GM19438 (cell line): ENCODE results near the gene NOC2L.

Source experiments
- ATAC-seq: cut with Tn5 transposase; IDR thresholded peaks from one replicate; pipeline ENCODE4 v1.9.1; 2021; ENCODE audit warnings: low read depth; ENCODE audit not compliant: unreplicated experiment

The NOC2L gene

GRCh38 chr1:932776-933602 lies 26.1 kb downstream of the NOC2L start:
- ATAC-seq: no peak

GRCh38 chr1:932173-932510 lies 26.9 kb downstream of the NOC2L start:
- ATAC-seq: no peak

DNA sequence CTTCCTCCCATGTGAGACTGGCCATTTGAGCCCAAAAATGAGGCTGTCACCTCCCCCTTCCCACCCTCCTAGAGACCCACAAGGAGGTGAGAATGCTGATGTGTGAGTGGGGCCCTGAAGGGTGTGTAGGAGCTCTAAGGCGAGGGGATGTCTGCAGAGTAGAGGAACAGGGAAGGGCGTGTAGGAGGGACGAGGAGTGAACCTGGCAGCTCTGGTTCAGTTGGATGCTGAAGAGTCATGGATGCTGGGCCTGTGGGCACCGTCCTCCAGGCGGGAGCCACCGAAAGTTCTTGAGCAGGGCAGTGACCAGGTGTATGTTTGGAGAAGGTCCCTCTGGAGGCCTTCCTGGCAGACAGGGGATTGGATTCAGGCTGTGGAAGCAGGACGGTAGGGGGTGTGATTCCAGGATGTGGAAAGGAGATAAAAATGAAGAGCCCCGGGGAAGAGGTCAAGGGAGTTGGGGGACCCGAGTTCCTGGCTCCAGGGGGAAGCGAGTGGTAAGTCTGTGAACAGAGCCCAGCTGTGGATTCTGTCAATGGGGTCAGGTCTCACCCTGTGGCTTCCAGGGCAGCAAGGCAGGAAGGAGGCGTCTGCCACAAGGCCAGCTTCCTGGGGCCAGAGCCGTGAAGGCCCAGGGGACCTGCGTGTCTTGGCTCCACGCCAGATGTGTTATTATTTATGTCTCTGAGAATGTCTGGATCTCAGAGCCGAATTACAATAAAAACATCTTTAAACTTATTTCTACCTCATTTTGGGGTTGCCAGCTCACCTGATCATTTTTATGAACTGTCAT lies 27.5 kb downstream of the NOC2L start:
- no peak for ATAC-seq

GRCh38 chr1:930633-931138 lies 28.4 kb downstream of the NOC2L start:
- ATAC-seq: no peak

GRCh38 chr1:929712-930632 lies 29.1 kb downstream of the NOC2L start:
- no peak for ATAC-seq

- ATAC-seq: no peak
Observed at GRCh38 chr1:928825-929661, 30.0 kb downstream of the NOC2L start.

DNA sequence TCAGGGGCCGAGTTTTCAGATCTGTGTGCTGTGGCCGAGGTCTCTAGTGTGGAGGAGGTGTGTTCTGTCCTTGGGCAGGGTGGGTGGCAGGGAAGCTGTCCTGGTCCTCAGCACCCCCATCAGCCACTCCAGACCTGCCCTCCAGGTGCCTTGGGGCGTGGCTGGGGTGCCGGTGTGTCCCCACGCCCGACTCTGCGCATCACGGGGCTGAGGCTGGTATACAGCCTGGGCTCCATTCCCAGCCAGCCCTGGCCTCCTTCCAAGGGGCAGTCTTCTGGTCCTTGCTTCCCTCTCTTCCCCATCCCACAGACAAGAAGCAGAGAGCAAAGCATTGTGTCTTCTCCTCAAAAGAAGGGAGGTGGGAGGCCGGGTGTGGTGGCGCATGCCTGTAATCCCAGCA lies 31.3 kb downstream of the NOC2L start:
- no peak for ATAC-seq

DNA sequence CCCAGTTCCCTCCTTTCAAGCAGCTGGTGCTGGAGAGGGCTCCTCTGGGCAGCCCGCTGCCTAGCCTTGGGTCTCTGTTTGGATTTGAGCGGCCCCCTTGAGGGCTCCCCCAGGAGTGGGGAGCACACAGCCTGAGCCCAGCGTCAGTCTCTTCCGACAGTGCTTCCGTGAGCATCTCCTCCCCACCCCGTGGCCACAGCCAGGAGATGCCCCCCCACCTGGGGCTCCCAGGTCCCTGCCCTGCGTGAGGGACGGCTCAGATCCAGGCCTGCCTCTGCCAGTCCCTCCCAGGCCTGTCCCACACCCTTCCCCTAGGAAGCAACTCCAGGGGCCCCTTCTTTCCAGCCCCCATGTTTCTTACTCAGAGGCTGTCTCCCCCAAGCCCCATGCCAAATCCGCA lies 31.8 kb downstream of the NOC2L start:
- ATAC-seq: no peak

DNA sequence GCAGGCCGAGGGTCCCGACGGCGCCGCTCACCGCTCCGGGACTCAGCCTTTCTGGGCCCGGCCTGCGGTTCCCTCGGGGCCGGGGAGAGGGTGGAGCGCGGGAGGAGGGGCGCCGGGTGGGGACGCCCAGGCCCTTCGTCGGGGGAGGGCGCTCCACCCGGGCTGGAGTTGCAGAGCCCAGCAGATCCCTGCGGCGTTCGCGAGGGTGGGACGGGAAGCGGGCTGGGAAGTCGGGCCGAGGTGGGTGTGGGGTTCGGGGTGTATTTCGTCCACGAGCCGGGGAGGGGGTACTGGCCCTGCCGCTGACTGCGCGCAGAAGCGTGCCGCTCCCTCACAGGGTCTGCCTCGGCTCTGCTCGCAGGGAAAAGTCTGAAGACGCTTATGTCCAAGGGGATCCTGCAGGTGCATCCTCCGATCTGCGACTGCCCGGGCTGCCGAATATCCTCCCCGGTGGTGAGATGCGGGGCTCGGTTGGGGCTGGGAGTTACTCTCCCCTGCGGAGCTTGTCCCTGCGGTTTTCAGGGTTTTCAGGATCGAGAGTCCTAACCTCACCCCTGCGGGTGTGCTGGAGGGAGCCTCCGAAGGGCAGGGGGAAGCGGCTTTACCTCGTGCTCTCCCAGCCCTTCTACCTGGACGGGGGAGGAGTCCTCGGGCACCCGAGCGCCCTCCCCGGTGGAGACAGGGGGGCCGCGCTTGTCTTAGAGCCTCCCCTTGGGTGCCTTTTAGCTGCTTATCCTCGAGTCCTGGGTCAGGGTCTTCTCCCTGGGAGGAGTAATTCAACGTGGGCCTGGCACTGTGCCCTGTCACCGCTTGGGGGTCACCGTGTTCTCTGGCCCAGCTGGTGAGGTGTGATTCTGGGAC lies 33.3 kb downstream of the NOC2L start:
- no peak for ATAC-seq

DNA sequence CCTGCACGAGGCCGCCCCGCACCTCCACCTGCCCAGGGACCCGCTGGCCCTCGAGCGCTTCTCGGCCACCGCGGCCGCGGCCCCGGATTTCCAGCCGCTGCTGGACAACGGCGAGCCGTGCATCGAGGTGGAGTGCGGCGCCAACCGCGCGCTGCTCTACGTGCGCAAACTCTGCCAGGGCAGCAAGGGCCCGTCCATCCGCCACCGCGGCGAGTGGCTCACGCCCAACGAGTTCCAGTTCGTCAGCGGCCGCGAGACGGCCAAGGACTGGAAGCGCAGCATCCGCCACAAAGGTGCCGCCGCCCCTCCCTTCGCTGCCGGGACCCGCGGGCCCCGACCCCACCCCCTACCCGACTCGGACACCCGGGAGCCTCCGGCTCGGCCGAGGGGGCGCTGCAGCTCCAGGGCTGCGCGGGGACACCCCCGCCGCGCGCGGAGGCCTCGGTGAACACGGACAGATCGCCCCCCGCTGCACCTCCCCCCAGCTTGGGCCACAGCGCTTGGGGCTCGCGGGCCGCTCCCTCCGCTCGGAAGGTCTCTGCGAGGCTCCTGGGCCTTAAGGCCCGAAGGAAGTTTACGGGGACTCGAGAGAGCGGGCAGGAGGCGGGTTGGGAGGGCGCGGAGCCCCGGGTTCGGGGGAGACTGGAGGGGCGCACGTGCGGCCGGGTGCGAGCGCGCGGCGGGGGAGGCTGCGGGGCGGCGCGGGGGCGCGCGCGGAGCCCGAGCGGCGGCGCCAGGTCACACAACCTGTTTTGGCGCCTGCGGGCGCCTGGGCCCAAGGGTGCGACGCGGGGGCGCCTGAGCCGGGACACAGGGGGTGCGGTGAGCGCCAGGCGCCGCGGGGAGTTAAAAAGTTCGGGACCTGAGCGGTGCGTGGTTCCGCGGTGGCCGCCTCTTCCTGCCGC lies 34.1 kb downstream of the NOC2L start:
- no peak for ATAC-seq

GRCh38 chr1:923991-924655 lies 34.9 kb downstream of the NOC2L start:
- ATAC-seq: no peak

DNA sequence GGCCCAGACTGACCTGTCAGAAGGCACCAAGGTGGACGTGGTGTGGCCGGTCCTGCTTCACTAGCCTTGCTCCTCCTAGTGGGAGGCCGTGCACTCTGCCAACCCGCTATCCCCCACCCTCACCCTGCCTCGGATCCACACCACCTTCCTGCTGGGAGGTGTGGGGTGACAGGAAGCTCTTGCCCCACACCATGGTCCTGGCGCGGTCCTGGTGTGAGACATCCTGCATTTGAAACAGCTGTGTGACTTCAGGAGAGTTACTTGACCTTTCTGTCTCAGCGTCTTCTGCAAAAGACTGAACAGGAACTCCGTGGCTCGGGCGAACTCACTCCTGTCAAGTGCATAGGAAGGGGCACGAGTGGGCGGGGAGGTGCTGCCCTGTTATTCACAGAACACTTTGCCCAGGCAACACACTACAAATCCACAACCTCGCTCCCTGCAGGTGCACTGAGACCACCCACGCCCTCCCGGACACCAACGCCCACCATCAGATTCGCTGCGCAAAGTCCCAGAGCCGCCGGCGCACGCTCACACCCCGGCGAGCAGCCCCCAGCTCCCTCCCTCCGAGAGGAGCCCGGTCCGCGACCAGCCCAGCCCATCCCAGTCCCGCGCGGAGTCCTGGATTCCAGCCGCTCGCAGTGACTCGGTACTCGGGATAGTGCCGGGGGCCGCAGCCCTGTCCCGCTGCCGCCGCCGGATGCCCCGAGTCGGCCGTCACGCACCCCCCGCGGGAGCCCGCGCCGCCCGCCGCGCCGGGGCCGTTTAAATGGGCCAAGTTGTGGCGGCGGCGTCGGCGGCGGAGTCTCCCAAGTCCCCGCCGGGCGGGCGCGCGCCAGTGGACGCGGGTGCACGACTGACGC lies 35.7 kb downstream of the NOC2L start, which contains the start of gene SAMD11:
SAMD11 (plus strand) TSS at position 793 of the 860 bp plus-strand sequence. CDS start 509 bp downstream, outside the sequence.
- no peak for ATAC-seq

DNA sequence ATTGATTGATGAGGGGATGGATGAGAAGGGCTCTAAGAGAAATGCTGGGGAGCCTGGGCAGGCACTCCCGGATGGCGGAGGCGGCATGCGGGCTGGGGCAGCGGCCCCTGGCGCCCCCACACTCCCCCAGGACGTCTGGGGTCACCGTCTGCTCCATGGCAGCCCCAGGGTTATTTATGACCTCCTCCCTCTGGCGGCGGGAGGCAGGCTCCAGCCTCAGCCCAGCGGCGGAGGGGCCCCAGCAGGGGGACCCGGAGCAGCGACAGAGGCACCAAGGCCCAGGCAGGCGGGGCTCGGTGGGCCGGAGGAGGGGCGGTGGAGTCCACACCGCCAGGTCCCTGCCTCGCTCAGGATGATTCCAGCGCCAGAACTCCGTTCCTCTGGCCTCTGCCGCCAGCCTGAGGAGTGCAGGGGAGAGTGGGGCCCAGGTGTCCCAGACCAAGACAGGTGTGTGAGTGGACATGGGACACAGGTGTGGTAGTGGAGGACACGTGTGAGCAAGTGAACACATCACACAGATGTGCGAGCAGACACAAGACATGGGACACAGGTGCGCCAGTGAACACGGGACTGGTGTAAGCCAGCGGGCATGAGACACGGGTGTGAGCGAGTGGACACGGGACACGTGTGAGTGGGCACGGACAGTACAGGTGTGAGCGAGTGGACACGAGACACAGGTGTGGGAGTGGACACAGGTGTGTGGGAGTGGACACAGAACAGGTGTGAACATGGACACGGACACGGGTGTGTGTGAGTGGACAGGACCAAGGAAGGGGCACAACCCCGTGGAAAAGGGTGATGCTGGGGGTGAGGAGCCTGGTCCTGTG lies 37.8 kb downstream of the NOC2L start:
- ATAC-seq: no peak

DNA sequence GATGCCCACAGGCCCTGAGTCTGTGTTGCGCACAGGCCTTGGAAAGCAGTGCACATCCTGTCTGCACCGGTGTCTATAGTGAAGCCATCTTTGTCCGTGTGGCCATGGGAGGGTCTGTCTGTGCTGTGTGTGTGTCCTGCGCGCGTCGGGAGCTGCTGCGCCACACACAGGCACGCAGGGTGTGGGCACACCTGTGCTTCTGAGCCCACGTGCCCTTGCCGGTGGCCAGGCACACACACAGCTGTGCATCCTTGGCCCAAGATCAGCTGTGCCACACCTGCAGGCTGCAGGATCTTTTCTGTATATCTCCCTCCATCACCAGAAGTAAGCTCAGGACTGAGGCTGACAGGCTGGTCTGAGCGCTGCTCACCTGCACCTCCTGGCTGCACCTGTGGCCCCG lies 38.5 kb downstream of the NOC2L start:
- ATAC-seq: no peak

DNA sequence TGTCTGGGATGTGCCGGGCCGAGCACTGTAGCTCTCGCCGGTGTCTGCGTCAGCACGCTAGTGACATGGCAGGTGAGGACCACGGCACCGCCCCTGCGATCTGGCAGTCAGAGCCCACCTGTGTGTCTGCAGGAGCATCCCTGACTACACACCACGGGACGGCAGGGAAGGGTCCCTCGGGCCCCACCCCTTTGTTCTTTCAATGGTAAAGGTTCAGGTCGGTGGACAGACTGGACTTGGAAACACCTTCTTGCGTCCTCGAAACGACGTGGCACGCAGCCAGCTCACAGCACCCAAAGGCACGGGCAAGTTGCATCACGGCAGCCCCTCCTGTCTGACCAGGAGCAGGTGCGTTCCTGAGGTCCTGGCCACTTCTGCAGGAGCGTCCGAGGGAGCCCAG lies 39.0 kb downstream of the NOC2L start:
- no peak for ATAC-seq
